Right lobe of liver (tissue), 6 donors: Measurements from ENCODE around the gene LRTM2. TPM values are rescaled to one million over a fixed set of nuclear protein-coding genes. Genes with fewer than 3 reads are reported as not detected.

Source experiments
- ATAC-seq, 4 donors: fragments of 200-7000 bp; cut with Tn5 transposase; one replicate each; pipeline ENCODE4 v1.9.1; 2020; ENCODE audit warnings: mild to moderate bottlenecking in 4 of 4, moderate library complexity in 4 of 4
- DNase-seq, 3 donors: peaks; one replicate each; pipeline ENCODE4 v3.0.0-alpha.2; 2020
- H3K27ac ChIP-seq, 3 donors: fragments of 200-600 bp; one replicate each; pipeline ENCODE4 v1.8.0; 2022
- H3K27me3 ChIP-seq, 2 donors: fragments of 200-600 bp; one replicate each; pipeline ENCODE4 v1.8.0; 2022
- H3K36me3 ChIP-seq, 4 donors: fragments of 200-600 bp; sonication (generic) in 1 of 4; one replicate each; pipeline versions ENCODE4 v1.5.1 to v1.8.0; 2017 to 2022; ENCODE audit warnings: control low read depth in 1 of 4
- H3K4me1 ChIP-seq, 4 donors: fragments of 200-600 bp; sonication (generic) in 1 of 4; one replicate each; pipeline versions ENCODE4 v1.5.1 to v1.8.0; 2017 to 2022; ENCODE audit warnings: control low read depth in 1 of 4
- H3K4me3 ChIP-seq, 3 donors: fragments of 200-600 bp; one replicate each; pipeline ENCODE4 v1.8.0; 2022
- H3K9me3 ChIP-seq, 4 donors: fragments of 200-600 bp; sonication (generic) in 1 of 4; one replicate each; pipeline versions ENCODE4 v1.5.1 to v1.8.0; 2017 to 2022; ENCODE audit warnings: control low read depth in 1 of 4
- POLR2A ChIP-seq: fragments of 450-650 bp; IDR thresholded peaks from one replicate; pipeline ENCODE4 v1.6.1; 2017; ENCODE audit warnings: antibody characterized with exemption, mild to moderate bottlenecking
- WGBS: methylation state at CpG from one replicate; pipeline ENCODE4 v1.1.6; 2018; ENCODE audit warnings: low coverage, low lambda C conversion rate; ENCODE audit not compliant: insufficient coverage; ENCODE audit errors: missing lambda C conversion rate; 5-methylcytosine and 5-hydroxymethylcytosine counted together
- intact Hi-C, 2 donors: fragments of 100-400 bp; cut with DNase I; formaldehyde crosslinking; loops; one replicate each; pipeline versions ENCODE4 v1.11.2 to v1.14.1; 2022
- total RNA-seq, 6 experiments: library from RNA; depleted of rRNA in 2 of 6; stranded (reverse); fragments of >200 nt in 2 of 6; fragmentation: NEBNext Ultra II Directional in 3 of 6; extraction: Animal tissue kit (Norgen Biotek cat#: 25700) in 3 of 6; gene quantifications; one replicate each; pipeline versions ENCODE4 v1.1.0 to v1.2.4, GENCODE V29; 2016 to 2023
- TF ChIP-seq, protein P1 (sequence below), 4 donors: fragments of 200-600 bp in 3 of 4; fragments of 450-650 bp in 1 of 4; IDR thresholded peaks; one replicate each; pipeline versions ENCODE4 v1.5.1 to v1.8.0; 2016 to 2022; ENCODE audit warnings: antibody characterized with exemption in 4 of 4, mild to moderate bottlenecking in 2 of 4
- donor health status: DM: no; HTN: yes; CAD: no.
- donor health status: DM: no; HTN: no; CAD: no.
- donor health status: DM: no; HTN: no; CAD: no.
- donor health status: DM: no; HTN: yes; CAD: no.
- donor health status: DM: no; HTN: yes; CAD: no.

Gene LRTM2
- total RNA-seq, 6 experiments from 2014 or later, result not detected

DNA sequence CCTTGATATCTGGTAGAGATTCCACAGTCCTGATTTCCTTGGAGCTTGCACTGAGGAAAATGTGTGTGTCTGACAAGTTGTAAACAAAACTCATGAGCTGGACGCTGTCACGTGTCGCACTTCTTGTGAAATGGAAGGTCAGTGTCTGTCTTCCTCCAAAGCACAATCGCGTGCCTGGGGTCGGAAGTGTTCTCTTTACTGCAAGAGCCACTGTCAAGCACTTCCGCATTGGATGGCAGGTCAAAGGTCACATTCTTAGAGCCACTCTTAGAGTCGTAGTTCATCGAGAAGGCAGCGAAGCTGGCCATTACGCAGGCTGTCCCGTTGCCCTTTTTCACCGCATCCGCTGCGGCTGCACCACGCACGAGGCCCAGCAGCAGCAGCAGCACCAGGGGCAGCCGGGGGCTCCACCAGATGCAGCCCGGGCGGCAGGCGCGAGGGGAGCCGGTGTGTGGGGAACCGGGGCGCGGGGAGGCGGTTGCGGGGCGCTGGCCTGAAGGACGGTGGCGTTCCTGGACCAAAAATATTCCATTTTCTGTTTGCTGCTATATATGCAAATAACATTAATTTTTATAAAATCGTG lies 45.0 kb downstream of the LRTM2 start:
- Histone ChIP-seq H3K9me3 (no peaks in the 10 kb centered on the region), H3K4me1 (no peaks in the 10 kb centered on the region), H3K27me3 (no peaks in the 10 kb centered on the region), H3K36me3 (no peaks in the 10 kb centered on the region), H3K4me3 (no peak overlapping the region), H3K27ac (no peak overlapping the region)
- 83% methylated on average over 14 of the region's 32 CpGs for WGBS
- intact Hi-C loops, result no loop called here
- peak in 1 of 3 donors; percentile 33 for DNase-seq
- no peak for ATAC-seq
- TF ChIP-seq, protein P1, sequence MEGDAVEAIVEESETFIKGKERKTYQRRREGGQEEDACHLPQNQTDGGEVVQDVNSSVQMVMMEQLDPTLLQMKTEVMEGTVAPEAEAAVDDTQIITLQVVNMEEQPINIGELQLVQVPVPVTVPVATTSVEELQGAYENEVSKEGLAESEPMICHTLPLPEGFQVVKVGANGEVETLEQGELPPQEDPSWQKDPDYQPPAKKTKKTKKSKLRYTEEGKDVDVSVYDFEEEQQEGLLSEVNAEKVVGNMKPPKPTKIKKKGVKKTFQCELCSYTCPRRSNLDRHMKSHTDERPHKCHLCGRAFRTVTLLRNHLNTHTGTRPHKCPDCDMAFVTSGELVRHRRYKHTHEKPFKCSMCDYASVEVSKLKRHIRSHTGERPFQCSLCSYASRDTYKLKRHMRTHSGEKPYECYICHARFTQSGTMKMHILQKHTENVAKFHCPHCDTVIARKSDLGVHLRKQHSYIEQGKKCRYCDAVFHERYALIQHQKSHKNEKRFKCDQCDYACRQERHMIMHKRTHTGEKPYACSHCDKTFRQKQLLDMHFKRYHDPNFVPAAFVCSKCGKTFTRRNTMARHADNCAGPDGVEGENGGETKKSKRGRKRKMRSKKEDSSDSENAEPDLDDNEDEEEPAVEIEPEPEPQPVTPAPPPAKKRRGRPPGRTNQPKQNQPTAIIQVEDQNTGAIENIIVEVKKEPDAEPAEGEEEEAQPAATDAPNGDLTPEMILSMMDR (IDR thresholded peaks at IDR 0.05), result no peak

DNA sequence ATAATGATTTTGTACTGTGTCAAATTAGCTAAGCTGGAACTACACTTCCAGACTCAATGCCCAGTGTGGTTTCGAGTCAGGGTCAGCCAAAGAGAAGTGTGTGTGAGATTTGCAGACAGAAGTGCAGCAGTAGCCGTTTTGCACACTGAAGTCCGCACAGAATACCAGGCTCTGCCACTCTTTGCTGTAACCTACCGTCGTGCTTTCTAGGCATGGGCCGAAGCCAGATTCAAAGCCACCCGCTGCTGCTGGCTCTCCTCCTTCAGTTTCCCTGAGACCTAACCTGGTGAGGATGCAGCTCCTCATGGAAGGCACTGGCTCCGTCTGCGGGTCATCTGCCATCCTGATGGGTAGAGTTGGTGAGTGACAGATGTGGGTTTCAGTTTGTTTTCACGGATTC lies 48.8 kb downstream of the LRTM2 start:
- intact Hi-C loops, result no loop called here
- no peak for TF ChIP-seq POLR2A
- TF ChIP-seq, protein P1 (IDR thresholded peaks at IDR 0.05), result no peak
- H3K4me3 ChIP-seq, result no peak overlapping the region
- no peak for ATAC-seq
- no peaks in the 10 kb centered on the region for H3K36me3 ChIP-seq
- no peaks in the 10 kb centered on the region for H3K4me1 ChIP-seq
- 84% methylated on average over 9 of the region's 10 CpGs for WGBS
- H3K27ac ChIP-seq, result no peak overlapping the region
- H3K27me3 ChIP-seq, result no peaks in the 10 kb centered on the region
- no peaks in the 10 kb centered on the region for H3K9me3 ChIP-seq
- DNase-seq, result peak in 1 of 3 donors; percentile 19

DNA sequence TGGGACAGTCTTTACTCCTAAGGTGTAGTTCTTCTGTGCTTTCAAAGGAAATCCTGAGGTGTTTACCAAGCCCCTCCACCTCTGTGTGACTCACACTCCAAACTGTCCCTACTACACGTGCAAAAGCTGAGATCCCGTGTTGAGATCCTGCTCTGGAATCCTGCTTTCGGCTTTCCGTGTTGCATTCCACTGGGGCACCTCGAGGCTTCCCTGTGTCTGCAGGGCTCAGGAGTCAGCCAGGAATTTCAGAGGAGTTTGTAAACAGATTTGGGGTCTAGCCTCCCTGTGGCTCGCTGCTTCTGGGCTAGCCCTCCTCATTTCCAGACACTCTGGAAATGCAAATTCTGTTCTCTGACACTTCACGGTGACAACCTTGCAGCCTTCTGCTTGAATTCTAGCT lies 49.7 kb downstream of the LRTM2 start:
- no peak for ATAC-seq
- DNase-seq, result no peak
- Histone ChIP-seq H3K36me3 (no peaks in the 10 kb centered on the region), H3K4me3 (no peak overlapping the region), H3K27ac (no peak overlapping the region), H3K27me3 (no peaks in the 10 kb centered on the region), H3K9me3 (no peaks in the 10 kb centered on the region), H3K4me1 (no peaks in the 10 kb centered on the region)
- intact Hi-C loops, result no loop called here
- TF ChIP-seq POLR2A, result no peak
- TF ChIP-seq, protein P1 (IDR thresholded peaks at IDR 0.05), result no peak
- WGBS, result 64% methylated on average over 7 of the region's 7 CpGs

DNA sequence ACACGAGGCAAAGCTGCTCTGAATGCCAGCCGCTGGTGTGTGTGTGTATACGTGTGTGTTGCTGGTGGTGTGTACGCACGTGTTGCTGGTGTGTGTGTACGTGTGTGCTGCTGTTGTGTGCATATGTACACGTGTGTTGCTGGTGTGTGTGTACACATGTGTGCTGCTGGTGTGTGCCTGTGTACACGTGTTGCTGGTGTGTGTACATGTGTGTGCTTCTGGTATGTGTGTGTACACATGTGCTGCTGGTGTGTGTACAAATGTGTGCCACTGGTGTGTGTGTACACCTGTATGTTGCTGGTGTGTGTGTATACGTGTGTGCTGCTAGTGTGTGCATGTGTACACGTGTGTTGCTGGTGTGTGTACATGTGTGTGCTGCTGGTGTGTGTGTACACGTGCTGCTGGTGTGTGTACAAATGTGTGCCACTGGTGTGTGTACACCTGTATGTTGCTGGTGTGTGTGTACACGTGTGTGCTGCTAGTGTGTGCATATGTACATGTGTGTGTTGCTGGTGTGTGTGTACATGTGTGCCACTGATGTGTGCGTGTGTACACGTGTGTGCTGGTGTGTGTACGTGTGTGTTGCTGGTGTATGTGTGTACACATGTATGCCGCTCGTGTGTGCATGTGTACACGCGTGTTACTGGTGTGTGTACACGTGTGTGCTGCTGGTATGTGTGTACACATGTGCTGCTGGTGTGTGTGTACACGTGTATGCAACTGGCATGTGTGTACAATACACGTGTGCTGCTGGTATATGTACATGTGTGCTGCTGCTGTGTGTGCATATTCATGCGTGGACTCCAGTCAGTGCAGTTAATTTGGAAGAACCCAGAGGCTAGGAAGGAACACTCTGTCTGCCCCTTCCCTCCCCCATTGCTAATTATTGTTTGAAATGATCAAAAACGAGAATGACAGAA lies 50.9 kb downstream of the LRTM2 start:
- no peaks in the 10 kb centered on the region for H3K36me3 ChIP-seq
- H3K27me3 ChIP-seq, result no peaks in the 10 kb centered on the region
- DNase-seq (peak in 1 of 3 donors; percentile 20), ATAC-seq (no peak)
- TF ChIP-seq, protein P1 (IDR thresholded peaks at IDR 0.05), result no peak
- no peak for TF ChIP-seq POLR2A
- intact Hi-C loops, result no loop called here
- no peak overlapping the region for H3K27ac ChIP-seq
- H3K4me1 ChIP-seq, result no peaks in the 10 kb centered on the region
- no peak overlapping the region for H3K4me3 ChIP-seq
- 61% methylated on average over 11 of the region's 24 CpGs for WGBS
- no peaks in the 10 kb centered on the region for H3K9me3 ChIP-seq
